BJ (cell line): Measurements from ENCODE around the gene DOCK4. TPM values are rescaled to one million over a fixed set of nuclear protein-coding genes. Genes with fewer than 3 reads are reported as not detected.

Experiments
- CTCF ChIA-PET: fragments of 350-600 bp; formaldehyde crosslinking; extraction: SDS; loops from one replicate; lab custom pipeline; 2021; ENCODE audit warnings: antibody characterized with exemption, inconsistent platforms; lab: Yijun Ruan, JAX
- POLR2A ChIA-PET: fragments of 300-600 bp; sonication (Branson Sonifier 250); formaldehyde crosslinking; extraction: SDS; loops from one replicate; lab custom pipeline; 2021; ENCODE audit warnings: antibody characterized with exemption; lab: Charles Lee
- DNase-seq: peaks from one replicate; pipeline ENCODE4 v3.0.0-alpha.2; 2011; ENCODE audit warnings: low read depth
- H3K27me3 ChIP-seq: 2 replicates; pipeline ENCODE4 v1.6.0; 2011; ENCODE audit warnings: low read length; ENCODE audit not compliant: control insufficient read depth, insufficient read depth
- H3K36me3 ChIP-seq: 2 replicates; pipeline ENCODE4 v1.5.1; 2011; ENCODE audit warnings: low read length; ENCODE audit not compliant: control insufficient read depth, insufficient read depth
- H3K4me3 ChIP-seq: 2 replicates; pipeline ENCODE4 v1.5.1; 2011; ENCODE audit warnings: low read depth, mild to moderate bottlenecking, control low read depth, low read length
- polyA plus RNA-seq: library from polyadenylated mRNA; depleted of rRNA; stranded (reverse); fragments of >200 nt; gene quantifications from 2 replicates; pipeline ENCODE4 v1.2.3, GENCODE V29; 2011
- TF ChIP-seq, protein P1 (sequence below): IDR thresholded peaks from 2 replicates; pipeline ENCODE4 v1.5.1; 2011; ENCODE audit warnings: low read depth, mild to moderate bottlenecking, control low read depth, inconsistent platforms, low read length, moderate library complexity; ENCODE audit not compliant: insufficient read depth

The DOCK4 gene
- polyA plus RNA-seq, 1 experiment = 0.15 TPM

DNA sequence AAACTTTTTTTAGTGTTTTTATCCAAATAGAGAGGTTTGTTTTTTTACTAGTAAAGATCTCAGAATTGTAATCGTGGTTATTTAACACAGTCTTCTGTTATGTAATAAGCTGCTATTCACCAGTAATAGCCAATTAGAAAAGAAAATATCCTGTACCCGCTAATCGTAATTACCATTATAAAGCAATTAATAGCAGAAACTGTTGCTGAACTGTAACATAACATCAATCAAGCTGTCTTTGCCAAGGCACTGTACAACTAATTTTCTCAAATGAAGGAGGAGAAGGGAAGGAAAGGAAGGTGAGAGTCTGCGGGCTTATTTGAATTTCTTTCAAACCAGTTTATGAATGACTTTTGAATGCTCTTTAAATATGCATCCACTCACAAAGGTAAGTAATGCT lies 9.6 kb upstream of the DOCK4 start:
- ChIA-PET POLR2A (no interaction called here), CTCF (interaction anchor here (1.4 kb wide), 1 partner anchor 9 kb away, joined by 3 read pairs; the partner anchor contains the start of gene ZNF277)
- no peak for DNase-seq
- H3K4me3 ChIP-seq = no peak overlapping the region
- H3K36me3 ChIP-seq = no peaks in the 10 kb centered on the region
- TF ChIP-seq, protein P1, sequence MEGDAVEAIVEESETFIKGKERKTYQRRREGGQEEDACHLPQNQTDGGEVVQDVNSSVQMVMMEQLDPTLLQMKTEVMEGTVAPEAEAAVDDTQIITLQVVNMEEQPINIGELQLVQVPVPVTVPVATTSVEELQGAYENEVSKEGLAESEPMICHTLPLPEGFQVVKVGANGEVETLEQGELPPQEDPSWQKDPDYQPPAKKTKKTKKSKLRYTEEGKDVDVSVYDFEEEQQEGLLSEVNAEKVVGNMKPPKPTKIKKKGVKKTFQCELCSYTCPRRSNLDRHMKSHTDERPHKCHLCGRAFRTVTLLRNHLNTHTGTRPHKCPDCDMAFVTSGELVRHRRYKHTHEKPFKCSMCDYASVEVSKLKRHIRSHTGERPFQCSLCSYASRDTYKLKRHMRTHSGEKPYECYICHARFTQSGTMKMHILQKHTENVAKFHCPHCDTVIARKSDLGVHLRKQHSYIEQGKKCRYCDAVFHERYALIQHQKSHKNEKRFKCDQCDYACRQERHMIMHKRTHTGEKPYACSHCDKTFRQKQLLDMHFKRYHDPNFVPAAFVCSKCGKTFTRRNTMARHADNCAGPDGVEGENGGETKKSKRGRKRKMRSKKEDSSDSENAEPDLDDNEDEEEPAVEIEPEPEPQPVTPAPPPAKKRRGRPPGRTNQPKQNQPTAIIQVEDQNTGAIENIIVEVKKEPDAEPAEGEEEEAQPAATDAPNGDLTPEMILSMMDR = no peak
- H3K27me3 ChIP-seq = no peaks in the 10 kb centered on the region

DNA sequence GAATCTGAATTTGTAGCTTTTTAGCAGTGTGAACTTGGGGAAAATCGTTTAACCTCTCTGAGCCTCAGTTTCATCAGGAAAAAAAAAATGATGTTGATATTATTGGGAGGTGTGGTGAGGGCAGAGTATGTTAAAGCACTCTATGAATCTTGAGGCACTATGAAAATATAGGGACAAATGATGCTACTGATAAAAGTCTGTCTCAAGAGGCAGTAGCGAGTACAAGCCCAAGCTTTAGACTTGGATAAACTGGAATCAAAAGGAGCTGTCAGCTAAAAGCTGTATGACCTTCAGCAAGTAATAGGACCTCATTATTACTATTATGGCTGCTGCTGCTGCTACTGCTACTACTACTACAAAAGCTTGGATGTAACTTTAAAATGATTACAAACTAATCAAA lies 8.7 kb upstream of the DOCK4 start:
- Histone ChIP-seq H3K27me3 (no peaks in the 10 kb centered on the region), H3K4me3 (no peak overlapping the region), H3K36me3 (no peaks in the 10 kb centered on the region)
- TF ChIP-seq, protein P1 = no peak
- POLR2A ChIA-PET = no interaction called here
- no peak for DNase-seq
- CTCF ChIA-PET = interaction anchor here (0.8 kb wide), 1 partner anchor 11 kb away, joined by 3 read pairs; no protein-coding TSS in a partner anchor

DNA sequence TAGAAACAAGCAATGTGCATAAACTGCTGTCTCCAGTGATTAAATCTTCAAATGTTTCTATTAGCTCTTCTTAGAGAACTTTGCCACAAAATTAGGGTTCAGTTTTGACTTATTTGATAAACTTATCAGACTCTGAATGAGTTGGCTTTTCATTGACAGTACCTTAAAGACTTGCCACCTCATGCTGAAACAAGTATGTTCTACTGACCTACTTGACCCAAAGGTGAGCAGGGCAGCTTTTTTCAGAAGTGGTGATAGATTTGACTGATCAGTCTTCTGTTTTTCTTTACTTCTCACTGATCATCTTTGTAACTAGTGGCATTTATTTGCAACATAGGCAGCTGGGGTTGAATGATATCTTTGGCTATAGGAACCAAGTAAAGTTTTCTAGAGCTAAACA lies 8.1 kb upstream of the DOCK4 start:
- POLR2A ChIA-PET = no interaction called here
- no peak for DNase-seq
- no peaks in the 10 kb centered on the region for H3K36me3 ChIP-seq
- TF ChIP-seq, protein P1 = no peak
- H3K27me3 ChIP-seq = no peaks in the 10 kb centered on the region
- H3K4me3 ChIP-seq = no peak overlapping the region
- CTCF ChIA-PET = interaction anchor here (0.8 kb wide), 1 partner anchor 10 kb away, joined by 3 read pairs; no protein-coding TSS in a partner anchor

DNA sequence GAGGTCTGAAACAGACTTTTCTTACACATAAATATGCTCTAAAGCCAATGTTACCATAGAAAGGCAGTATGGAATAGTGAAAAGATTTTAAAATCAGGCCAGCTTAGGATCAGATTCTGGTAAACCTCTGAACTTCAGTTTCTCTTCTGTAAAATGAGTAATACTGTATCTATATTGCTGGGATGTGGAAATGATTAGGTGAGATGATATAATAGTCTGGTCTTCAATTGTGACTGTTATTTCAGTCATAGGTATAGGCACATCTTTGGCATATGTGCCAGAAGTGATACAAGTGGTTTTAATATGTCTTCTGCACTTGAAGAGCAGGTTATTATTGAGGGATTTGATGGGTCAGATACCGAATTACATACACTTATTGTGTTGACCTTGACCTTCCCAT lies 7.5 kb upstream of the DOCK4 start:
- ChIA-PET CTCF (no interaction called here), POLR2A (no interaction called here)
- no peak overlapping the region for H3K4me3 ChIP-seq
- DNase-seq = no peak
- H3K27me3 ChIP-seq = no peaks in the 10 kb centered on the region
- no peaks in the 10 kb centered on the region for H3K36me3 ChIP-seq
- TF ChIP-seq, protein P1 = no peak

DNA sequence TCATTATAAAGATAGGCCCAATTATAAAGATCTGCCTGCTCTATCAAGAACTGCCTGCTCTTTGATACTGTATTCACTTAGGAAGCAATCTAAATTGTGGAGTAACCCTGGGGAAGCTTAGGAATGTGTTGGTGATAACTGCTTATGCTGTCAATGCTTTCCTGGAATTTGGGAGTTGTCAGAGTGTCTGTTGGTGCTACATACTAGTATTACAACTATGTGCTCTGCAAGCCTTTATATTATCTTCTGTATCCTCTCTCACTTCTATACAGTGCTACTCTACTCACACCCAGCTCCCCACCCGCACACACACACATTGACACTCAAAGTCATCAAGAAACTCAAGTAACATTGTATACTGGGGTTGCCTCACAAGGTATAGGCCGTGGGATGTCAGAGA lies 6.4 kb upstream of the DOCK4 start:
- no peak overlapping the region for H3K4me3 ChIP-seq
- no peaks in the 10 kb centered on the region for H3K36me3 ChIP-seq
- CTCF ChIA-PET = no interaction called here
- no peaks in the 10 kb centered on the region for H3K27me3 ChIP-seq
- DNase-seq = no peak
- TF ChIP-seq, protein P1 = no peak
- POLR2A ChIA-PET = no interaction called here
